Measurements from ENCODE around the gene NAPG.
"Not testable (repeated sequence)": the region's sequence is repeated elsewhere in the genome, so short reads cannot be mapped to it uniquely, and the experiment has no call there.

The NAPG gene

DNA sequence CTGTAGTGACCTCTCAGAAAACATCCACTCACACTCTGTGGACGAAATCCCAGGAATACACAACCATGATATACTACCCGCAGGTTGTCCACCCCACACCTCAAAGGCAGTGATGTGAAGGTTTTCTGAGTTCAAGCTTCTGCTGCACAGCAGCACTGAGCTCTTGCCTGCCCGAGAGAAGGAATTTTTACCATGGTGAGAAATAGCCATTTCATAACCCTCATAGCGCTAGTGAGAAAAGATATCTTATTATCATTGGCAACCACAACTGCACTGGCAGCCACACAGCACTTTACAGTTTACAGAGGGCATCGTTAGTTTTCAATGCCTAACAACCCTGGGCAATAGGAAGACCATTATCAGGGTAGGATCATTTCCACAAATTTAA lies 36.9 kb downstream of the NAPG start:
- H3K27ac ChIP-seq: no peak overlapping the region
- TF ChIP-seq, protein P1, sequence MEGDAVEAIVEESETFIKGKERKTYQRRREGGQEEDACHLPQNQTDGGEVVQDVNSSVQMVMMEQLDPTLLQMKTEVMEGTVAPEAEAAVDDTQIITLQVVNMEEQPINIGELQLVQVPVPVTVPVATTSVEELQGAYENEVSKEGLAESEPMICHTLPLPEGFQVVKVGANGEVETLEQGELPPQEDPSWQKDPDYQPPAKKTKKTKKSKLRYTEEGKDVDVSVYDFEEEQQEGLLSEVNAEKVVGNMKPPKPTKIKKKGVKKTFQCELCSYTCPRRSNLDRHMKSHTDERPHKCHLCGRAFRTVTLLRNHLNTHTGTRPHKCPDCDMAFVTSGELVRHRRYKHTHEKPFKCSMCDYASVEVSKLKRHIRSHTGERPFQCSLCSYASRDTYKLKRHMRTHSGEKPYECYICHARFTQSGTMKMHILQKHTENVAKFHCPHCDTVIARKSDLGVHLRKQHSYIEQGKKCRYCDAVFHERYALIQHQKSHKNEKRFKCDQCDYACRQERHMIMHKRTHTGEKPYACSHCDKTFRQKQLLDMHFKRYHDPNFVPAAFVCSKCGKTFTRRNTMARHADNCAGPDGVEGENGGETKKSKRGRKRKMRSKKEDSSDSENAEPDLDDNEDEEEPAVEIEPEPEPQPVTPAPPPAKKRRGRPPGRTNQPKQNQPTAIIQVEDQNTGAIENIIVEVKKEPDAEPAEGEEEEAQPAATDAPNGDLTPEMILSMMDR (conservative IDR thresholded peaks at IDR 0.05): no peak

DNA sequence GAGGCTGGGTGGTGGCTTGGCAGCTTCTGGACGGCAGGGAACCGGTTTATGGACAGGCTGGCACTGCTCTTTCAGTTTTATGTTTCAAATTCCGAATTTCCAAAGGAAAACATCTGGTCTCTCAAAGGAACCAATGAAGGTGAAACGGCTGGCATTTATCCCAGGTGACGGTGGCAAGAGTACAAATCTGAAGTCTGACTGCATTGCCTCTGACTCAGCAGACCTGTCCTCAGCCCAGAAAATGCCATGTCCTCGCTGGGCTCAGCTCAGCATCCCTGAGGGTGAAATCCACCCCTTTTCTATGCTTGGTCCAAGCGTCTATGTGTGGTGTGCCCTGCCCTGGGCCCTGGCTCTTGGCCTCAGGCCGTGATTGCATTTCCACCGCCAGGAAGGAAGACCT lies 38.1 kb downstream of the NAPG start:
- TF ChIP-seq, protein P1 (conservative IDR thresholded peaks at IDR 0.05): no peak
- H3K27ac ChIP-seq: no peak overlapping the region

DNA sequence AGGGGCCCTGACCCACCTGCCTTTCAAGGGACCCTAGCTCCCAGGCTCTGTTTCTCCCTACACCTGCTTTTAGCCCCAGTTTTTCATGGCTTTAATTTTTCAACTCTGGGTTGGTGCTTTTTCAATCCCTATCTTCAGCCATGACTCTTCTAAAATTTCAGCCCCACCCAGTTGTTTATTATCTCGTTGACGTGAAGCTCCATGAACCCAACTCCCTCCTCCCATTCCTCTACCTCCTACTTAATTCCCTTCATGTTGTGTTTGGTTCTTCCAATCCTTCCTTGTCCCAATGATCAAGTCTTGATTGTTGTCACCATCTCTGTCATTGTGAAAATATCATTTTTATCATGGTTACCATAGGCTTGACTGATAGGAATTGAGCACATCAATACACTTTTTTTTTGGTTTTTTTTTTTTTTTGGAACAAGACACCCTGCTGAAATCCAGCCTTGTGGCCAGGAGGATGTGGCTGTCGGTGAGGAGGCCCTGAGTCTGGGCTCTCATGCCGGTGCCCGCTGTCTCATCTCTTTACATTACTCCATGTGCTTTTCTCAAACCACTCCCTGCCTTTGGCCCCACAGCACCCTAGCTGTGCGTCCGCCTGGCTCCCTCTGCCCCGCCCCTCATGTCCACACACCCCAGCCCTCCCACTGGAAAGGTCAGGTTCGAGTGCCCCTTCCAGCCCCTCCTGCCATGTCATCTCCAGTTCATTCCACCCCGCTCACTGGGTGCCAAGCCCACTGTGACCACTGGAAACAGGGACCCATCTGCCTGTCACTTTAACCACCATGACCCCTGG lies 39.3 kb downstream of the NAPG start:
- H3K27ac ChIP-seq: no peak overlapping the region
- TF ChIP-seq, protein P1 (conservative IDR thresholded peaks at IDR 0.05): no peak

DNA sequence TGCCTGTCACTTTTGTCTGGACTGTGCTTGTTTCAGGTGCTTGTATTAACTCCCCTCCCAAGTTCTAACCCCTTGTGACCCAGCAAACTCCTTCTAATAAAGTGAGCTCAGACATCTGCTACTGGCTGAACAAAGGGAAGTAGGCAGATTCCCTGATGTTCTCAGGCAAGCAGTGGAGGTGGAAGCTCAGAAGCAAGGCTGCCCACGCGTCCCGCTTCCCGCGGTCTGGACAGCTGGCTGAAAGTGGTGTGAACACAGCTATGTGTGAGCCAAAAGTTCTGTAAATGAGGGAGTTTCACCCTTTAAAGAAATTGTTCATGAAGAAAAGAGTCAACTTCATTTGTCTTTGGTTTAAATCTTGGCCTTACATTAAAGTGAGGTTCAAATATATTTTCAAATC lies 40.0 kb downstream of the NAPG start:
- TF ChIP-seq, protein P1 (conservative IDR thresholded peaks at IDR 0.05): no peak
- no peak overlapping the region for H3K27ac ChIP-seq

DNA sequence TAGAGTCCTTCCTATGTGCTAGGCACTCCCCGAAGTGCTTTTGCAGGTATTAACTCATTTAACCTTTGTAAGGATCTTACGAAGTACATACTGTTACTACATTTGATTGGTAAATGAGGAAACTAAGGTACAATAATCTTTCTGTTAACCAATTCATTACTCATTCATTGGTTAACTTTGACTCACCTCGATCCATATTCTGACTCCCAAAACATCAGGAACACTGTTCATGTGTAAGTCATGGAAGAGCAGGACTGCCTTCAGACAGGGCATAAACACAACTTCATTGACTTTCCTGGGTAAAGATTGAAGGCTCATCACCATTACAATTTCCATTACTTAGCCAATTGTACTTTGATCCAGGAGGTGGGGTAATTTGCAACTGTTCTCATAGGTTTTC lies 40.6 kb downstream of the NAPG start:
- TF ChIP-seq, protein P1 (conservative IDR thresholded peaks at IDR 0.05): no peak
- no peak overlapping the region for H3K27ac ChIP-seq

DNA sequence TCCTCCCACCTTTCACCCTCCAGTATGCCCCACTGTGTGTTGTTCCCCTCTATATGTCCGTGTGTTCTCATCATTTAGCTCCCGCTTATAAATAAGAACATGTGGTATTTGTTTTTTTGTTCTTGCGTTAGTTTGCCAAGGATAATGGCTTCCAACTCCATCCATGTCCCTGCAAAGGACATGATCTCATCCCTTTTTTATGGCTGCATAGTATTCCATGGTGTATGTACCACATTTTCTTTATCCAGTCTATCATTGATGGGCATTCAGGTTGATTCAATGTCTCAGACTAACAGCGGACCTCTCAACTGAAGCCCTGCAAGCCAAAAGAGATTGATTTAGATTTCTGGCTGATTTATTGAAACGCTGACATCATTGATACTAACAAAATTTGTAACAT lies 44.1 kb downstream of the NAPG start:
- H3K27ac ChIP-seq: not testable (repeated sequence)

DNA sequence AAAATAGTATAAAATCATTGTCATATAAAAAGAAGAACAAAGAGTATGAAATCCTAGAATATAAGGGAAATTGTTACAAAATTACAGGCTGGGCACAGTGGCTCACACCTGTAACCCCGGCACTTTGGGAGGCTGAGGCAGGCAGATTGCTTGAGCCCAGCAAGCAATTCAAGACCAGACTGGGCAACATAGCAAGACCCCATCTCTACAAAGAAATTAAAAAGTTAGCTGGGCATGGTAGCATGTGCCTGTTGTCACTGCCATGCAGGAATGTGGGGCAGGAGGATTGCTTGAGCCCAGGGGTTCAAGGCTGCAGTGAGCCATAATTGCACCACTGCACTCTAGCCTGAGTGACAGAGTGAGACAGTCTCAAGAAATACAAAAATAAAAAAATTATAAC lies 44.8 kb downstream of the NAPG start:
- TF ChIP-seq, protein P1 (conservative IDR thresholded peaks at IDR 0.05): no peak
- no peak overlapping the region for H3K27ac ChIP-seq

DNA sequence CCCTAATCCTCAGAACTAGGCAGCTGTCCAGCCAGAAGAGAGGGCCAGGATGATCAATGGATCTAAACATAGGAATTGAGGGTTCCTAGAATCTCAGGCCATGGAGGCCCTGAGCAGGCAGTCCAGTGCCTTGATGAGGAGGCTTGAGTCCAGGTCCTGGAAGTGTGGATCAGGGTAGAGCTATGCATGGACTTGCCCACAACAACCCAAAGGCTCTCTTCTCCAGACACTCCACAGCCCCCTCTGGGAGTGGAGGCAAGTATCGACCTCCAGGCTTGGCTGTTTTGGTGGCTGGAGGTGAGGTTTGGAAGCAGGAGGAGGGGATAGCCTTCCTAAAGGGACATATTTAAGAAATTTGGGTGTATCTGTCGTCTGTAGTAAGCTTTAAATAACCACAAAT lies 45.7 kb downstream of the NAPG start:
- no peak overlapping the region for H3K27ac ChIP-seq
- TF ChIP-seq, protein P1 (conservative IDR thresholded peaks at IDR 0.05): no peak

DNA sequence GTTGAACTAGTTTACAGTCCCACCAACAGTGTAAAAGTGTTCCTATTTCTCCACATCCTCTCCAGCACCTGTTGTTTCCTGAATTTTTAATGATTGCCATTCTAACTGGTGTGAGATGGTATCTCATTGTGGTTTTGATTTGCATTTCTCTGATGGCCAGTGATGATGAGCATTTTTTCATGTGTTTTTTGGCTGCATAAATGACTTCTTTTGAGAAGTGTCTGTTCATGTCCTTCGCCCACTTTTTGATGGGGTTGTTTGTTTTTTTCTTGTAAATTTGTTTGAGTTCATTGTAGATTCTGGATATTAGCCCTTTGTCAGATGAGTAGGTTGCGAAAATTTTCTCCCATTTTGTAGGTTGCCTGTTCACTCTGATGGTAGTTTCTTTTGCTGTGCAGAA lies 47.4 kb downstream of the NAPG start:
- H3K27ac ChIP-seq: not testable (repeated sequence)

DNA sequence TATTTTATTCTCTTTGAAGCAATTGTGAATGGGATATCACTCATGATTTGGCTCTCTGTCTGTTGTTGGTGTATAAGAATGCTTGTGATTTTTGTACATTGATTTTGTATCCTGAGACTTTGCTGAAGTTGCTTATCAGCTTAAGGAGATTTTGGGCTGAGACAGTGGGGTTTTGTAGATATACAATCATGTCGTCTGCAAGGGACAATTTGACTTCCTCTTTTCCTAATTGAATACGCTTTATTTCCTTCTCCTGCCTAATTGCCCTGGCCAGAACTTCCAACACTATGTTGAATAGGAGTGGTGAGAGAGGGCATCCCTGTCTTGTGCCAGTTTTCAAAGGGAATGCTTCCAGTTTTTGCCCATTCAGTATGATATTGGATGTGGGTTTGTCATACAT lies 48.6 kb downstream of the NAPG start:
- H3K27ac ChIP-seq: not testable (repeated sequence)

DNA sequence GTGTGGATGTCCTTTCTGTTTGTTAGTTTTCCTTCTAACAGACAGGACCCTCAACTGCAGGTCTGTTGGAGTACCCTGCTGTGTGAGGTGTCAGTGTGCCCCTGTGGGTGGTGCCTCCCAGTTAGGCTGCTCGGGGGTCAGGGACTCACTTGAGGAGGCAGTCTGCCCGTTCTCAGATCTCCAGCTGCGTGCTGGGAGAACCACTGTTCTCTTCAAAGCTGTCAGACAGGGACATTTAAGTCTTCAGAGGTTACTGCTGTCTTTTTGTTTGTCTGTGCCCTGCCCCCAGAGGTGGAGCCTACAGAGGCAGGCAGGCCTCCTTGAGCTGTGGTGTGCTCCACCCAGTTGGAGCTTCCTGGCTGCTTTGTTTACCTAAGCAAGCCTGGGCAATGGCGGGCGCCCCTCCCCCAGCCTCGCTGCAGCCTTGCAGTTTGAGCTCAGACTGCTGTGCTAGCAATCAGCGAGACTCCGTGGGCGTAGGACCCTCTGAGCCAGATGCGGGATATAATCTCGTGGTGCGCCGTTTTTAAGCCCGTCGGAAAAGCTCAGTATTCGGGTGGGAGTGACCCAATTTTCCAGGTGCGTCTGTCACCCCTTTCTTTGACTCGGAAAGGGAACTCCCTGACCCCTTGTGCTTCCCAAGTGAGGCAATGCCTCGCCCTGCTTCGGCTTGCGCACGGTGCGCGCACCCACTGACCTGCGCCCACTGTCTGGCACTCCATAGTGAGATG lies 52.2 kb downstream of the NAPG start:
- not testable (repeated sequence) for H3K27ac ChIP-seq

DNA sequence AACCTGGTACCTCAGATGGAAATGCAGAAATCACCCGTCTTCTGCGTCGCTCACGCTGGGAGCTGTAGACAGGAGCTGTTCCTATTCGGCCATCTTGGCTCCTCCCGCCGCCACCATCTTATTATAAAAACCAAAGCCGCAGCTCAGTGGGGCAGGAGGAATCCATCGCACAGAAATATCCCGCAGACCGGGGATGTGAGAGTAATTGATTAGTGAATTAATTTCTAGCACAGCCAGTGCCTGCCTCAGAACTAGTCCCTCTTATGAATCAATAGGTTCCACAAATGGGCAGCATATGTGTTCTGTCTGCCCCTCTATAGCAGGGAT lies 52.7 kb downstream of the NAPG start:
- H3K27ac ChIP-seq: not testable (repeated sequence)

All from VCaP (cell line).